Activated T-cell treated with anti-CD3 and anti-CD28 coated beads for 24 hours (primary cell): ENCODE results near the gene PTPRN2.
"Not testable (repeated sequence)": the region's sequence is repeated elsewhere in the genome, so short reads cannot be mapped to it uniquely, and the experiment has no call there.

Experiments used
- DNase-seq: peaks from one replicate; pipeline ENCODE4 v3.0.0-alpha.2; 2020; ENCODE audit warnings: low read depth

PTPRN2 gene

DNA sequence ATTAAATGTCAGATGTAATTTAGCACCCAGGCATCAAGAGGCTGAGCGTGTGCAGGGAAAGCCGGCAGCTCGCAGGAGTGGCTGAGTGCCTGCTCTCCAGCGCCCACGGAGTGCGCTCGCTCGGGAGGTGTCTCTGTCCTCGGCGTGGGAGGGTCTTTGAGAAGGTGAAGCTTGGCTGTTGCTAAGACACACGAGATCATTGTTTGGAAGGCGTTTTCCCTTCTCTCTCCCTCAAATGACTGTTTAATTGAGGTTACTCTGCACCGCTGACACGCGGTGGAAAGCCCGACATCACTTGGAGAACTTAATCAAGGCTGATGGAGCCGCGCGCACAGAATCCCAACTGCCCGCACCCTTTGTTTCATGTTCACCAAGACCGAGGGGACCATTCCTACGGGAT, 836.2 kb downstream of the PTPRN2 start:
- no peak for DNase-seq

DNA sequence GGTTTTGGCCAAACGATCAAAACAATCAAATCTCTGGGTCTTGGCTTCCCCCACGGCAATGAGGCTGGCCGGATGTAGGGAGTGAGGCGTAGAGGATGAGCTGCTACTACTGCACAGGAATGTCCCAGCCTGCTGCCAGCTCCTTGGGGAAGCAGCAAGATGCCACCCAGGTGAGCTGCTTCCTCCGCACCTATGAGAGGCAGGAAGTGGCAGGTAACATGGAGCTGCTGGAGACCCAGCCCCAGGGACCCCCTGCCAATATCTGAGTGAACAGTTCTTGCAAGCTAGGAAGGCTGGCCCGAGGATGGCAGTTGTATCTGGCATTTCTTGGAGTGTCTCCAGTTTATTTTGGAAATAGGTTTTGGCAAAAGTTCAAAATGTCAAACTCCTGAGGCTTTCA, 837.3 kb downstream of the PTPRN2 start:
- DNase-seq, result no peak

DNA sequence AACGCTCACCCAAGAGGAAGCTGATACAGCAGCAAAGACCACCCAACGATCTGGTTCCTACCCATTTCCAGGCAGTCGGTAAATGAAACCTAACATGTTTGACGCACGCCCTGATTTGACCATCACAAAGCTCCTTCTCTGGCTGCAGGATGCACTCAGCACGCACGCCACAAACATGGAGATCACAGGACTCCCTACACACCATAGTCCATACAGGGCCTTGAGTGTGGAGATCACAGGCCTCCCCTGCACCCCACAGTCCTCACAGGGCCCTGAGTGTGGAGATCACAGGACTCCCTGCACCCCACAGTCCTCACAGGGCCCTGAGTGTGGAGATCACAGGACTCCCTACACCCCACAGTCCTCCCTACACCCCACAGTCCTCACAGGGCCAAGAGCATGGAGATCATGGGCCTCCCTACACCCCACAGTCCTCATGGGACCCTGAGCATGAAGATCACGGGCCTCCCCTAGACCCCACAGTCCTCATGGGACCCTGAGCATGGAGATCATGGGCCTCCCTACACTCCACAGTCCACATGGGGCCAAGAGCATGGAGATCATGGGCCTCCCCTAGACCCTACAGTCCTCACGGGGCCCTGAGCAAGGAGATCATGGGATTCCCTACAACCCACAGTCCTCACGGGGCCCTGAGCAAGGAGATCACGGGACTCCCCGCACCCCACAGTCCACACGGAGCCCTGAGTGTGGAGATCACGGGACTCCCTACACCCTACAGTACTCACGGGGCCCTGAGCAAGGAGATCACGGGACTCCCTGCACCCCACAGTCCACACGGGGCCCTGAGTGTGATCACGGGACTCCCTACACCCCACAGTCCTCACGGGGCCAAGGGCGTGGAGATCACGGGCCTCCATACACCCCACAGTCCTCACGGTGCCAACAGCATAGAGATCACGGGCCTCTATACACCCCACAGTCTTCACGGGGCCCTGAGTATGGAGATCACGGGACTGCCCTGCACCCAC, 841.6 kb downstream of the PTPRN2 start:
- no peak for DNase-seq

DNA sequence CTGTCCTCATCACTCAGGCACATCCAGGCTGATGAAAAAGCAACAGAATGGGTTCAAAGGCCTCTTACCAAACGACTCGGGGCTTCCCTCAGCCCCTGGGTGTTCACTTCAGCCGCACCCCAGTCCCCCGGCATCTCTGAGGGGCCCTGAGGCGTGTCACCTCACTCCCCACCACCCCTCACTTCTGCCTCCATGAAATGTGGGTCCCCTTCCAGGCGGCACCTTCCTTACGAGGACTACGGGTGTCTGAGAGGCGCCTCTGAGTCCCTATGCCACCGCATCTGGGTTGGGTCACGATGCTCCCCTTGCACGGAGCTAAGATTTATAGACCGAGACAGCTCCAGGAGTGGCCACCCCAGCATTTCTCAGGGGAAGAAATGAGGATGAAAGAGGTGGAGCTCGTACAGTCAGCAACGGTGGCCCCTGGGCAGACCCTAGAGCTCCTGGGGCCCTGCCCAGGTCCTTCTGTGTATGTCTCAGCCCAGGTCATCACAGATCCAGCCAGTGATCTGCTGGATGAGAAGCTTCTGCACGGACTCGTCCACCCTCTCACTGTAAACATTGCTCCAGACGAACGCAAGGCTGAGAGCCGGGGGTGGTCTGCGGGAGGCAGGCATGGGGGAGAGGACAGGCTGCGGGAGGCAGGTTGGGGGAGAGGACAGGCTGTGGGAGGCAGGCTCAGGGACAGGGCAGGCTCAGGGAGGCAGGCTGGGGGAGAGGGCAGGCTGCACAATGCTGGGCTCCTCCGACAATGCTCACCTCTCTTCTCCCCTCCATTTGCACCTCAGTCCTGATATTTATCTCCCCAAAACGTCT, 842.6 kb downstream of the PTPRN2 start:
- no peak for DNase-seq

DNA sequence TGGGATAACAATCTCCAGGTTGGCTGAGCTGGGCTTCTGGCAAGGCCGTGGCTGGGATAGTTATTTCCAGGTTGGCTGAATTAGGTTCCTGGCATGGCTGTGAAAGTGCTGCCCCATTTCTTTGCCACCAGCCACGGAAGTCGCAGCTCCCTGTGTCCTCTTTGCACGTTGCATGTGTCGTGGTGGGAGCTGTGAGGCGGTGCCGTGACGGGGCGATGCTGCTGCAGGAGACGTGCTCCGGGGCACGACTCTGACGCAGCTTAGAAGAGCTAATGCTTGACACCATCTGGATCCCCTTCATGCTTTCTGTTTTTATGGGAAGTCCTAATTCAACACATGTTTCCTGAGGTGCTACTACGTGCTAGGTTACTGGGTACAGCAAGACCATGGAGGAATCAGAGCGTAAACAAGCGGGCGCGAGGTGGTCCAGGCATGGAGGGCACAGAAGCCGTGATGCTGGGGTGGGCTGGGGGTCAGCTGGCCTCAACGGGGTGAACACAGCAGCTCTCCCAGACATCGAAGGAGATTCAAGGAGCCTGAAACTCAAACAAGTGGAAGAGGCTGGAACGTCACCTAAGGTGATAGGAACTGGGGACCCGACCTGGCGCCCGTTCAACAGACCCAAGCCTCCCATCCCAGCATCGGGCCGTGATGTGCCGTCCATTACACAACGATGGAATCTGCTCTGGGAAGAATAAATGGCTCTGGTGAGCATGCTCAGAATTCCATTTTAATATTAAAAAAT, 843.7 kb downstream of the PTPRN2 start:
- no peak for DNase-seq

DNA sequence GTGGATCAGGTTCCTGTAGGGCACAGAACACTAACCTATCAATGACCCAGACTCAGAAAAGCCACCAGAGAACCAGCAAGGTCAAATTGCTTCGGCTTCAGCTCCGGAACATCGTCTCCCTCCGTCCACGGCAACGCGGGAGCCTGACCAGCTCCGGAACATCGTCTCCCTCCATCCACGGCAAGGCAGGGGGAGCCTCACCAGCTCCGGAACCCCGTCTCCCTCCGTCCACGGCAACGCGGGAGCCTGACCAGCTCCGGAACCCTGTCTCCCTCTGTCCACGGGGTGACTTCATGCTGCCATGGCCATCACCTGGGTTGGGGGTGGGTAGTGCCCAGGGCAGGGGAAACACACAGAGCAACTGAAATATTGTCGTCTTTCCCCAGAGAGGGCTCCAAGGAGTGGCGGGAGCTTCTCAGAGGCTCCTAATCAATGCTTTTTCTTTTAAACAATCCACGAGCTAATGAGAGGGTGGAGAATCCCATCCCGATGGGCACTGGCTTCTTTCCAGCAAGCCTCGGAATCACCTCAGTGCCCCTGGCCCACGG, 847.3 kb downstream of the PTPRN2 start:
- no peak for DNase-seq

DNA sequence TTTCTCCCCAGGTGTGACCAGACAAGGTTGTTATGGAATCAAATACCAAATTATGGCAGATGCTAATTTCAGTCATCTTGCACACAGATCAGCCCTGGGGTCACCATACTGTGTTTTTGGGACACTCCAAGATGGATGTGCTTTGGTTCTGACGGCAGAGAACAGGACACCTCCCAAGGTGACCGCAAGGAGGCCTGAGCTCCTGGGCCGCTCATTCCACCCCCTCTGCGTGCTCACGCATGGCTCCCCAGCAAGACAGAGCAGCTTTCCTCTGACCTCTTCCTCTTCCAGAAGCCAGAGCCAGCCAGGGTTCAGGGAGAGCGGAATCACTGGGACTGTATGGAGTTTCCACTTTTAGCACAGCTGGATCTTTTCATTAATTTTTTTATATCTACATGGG, 848.0 kb downstream of the PTPRN2 start:
- DNase-seq, result no peak

DNA sequence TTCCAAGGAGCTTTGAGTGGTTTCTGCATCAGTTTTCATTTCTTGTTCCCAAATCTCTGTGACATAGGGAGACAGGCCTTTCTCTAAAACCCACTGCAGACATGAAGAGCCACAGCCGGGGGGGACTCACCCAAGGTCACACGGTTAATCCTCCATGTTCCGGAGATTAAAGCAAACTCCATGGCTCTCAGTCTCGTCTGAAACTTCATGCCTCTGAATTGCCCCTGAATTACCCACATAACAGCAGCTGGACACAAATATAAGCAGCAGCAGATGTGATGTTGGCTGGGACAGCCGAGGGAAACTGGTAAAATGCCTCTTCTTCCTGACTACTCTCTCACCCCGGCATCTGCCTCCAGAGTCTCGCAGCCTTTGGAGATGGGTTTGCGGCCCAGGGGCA, 848.6 kb downstream of the PTPRN2 start:
- no peak for DNase-seq

DNA sequence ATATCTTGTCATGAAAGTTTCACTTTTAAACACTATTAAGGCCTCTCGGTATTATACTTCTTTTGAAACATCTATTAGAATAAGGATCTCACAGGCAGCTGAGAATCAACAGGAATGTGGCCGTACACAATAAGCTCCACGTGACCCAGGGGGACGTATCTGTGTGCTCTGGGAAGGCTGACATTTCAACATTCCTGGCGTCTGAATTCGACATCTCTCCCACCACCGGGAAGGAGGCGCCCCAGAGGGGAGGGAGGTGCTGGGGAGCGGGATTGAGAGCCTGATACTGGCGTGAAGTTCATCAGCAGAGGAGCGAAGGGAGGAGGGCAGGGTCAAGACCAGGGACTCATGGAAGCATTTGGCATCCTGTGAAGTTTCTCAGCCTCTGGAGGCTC, 849.6 kb downstream of the PTPRN2 start:
- DNase-seq, result no peak

DNA sequence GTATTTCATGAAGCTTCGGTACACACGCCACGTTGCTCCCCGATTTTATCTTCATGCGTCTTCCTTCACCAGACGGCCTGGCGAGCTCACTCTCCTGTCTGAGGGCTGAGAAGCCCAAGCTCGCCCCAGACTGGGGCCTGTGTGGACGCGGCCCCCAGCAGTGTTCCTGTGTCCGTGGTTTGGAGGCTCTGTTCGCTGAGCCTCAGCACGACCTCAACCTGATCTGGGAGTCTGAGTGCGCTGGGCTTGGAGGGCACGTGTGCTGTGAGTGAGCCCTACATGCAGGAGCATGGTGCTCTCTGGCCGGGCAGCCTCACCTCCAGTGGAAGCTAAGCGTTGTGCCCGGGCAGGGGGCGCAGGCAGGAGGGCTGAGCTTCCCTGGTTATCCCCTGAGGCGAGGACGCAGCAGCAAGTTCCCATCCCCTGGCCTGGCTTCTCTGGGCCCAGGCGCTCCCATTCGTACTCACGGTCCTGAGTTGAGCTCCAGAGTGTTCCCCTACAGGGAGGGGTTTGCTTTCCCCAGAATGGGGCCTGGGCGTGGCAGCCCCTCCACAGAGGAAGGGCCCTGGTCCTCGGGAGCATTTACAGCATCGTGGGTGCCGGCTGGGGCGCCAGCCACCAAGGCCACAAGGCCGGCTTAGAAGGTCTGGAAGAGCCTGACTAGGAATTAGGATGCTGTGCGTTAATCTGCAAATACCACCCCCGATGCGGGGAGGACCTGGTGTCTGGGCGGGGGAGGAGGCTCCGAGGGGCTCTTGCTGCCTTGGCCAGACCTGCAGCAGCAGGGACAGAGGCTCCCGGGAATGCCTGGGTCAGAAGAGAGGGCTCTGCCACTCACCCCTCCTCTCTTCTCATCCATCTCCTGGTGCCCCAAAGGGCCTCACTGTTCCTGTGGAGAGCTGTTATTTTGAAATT, 850.2 kb downstream of the PTPRN2 start:
- no peak for DNase-seq

DNA sequence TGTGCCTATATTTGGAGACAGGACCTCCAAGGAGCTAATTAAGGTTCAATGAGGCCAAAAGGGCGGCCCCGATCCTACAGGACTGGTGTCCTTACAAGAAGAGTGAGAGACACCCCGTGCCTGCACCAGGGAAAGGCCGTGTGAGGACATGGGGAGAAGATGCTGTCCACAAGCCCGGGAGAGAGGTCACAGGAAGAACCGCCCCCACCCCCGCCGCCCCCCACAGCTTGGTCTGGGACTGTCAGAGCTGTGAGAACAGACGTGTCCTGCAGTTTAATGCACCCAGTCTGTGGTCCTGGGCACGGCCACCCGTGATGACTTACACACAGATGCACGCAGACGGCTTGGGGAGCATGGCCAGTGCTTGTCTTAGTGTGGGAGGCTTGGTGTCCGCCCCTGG, 851.3 kb downstream of the PTPRN2 start:
- DNase-seq, result no peak

DNA sequence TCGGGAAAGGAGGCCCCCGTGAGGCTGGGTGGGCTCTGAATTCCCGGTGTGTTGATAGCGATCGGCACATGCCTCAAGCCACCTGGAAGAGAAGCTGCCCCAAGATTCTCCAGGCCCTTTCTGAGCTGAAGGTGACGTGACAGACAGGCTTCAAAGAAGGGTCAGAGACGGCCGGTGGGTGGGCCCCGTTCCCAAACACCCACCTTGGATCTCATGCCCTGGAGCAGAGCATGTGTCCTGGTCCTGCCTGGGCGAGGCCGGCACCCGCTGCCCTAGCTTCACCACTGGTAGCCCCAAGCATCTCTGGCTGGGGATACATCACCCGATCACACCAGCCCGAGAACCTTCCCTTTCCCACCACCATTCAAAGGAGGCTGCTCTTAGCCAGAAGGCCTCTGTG, 851.8 kb downstream of the PTPRN2 start:
- DNase-seq, result no peak

DNA sequence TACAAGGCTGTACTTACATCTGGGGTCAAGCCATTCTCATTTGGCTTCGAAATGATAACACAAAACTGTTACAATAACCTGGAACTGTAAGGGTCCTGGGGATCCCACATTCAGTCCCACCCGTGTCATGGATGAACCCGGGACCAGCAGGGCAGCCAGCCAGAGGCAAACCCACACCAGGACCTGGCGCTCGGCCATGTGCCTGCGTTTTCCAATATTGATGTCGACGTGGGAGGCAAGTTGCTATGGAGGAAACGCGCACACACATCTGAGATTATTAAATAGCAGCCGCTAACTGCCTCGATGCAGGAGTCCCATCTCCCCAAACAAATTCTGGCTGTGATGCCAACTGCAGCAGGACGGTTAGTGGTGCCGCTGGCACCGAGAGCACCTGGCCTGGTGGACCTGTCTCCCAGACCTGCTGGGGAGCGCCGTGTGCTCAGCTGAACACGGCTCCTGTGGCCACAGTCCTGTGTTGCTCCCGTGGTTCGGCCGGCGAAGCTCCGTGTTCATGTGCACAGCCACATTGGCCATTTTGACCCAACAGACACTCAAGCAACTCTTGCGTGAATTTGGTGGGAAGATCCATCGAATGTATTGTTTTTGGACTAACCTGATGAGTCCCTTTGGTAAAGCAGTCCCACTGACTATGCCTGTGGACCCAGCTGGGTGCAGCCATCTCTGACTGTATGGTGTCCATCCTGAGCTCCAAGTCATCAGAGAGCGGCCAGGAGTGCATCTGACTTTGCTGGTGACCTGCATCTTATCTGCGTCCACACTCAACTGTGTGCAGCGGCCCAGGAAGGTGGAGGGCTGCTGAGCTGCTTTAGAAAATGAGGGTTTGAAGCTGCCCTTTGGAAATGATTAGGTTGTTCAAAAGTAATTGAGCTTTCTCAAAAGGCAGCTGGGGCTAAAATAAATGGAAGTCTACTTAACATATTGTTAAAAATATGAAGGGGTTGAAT, 852.7 kb downstream of the PTPRN2 start:
- no peak for DNase-seq

DNA sequence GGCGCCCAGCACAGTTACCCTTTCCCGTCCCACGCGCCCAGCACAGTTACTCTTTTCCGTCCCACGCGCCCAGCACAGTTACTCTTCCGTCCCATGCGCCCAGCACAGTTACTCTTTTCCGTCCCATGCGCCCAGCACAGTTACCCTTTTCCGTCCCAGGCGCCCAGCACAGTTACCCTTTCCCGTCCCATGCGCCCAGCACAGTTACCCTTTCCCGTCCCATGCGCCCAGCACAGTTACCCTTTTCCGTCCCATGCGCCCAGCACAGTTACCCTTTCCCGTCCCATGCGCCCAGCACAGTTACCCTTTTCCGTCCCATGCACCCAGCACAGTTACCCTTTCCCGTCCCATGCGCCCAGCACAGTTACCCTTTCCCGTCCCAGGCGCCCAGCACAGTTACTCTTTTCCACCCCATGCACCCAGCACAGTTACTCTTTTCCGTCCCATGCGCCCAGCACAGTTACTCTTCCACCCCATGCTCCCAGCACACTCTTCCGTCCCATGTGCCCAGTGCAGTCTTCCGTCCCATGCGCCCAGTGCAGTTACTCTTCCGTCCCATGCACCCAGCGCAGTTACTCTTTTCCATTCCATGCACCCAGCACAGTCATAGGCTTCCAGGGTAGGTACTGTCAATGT, 853.7 kb downstream of the PTPRN2 start:
- DNase-seq, result not testable (repeated sequence)

DNA sequence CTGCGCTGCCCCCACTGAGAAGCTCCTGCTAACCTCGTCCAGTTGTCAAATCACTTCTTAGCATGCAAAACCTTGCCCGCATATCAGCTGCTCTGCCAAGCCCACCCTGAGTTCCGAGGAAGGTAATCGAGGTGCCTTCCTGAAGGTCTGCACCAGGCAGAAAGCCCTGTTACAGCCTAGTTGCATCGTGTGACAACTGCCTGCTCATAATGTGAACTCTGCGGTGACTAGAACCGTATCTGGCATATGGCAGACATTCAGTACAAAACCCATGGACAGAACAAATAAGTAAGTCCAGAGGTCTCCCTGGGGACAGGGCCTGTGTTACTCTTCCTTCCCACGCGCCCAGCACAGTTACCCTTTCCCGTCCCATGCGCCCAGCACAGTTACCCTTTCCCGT, 856.5 kb downstream of the PTPRN2 start:
- DNase-seq, result no peak

DNA sequence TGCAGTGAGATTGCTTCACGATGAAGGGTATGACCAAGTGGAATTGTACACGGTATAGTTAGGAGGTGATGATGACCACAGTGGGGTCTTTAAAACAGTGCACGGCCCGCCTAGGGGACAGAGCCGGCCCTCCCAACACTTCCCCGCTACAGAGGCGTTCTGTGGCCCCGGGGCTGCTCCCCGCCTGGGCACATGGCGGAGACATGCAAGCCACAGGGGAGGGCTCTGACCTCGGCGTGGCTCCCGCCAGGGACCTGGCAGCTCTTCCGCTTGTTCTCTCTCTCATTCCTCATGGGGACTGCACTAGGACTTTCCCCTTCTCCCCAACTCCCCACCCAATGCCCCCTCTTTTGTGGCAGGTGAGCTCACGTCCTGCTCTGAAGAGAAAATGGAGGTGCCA, 857.0 kb downstream of the PTPRN2 start:
- DNase-seq, result no peak

DNA sequence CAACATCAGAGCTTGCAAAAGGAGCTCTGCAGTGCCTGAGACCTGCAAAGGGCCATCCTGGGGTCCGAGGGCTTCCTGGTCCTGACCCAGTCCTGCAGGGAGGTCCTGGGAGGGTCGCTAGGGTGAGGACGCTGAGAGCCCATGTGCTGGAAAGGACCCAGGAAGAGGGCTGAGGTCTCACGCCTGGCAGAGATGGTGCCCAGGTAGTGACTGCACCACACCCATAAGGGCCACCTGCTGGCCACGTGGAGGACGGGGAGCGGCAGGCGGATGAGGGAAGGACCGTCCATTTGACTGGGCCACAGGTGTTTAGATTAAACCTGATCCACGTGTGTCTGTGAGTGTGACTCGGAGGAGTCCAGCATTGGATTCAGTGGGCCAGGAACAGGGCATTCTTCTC, 858.1 kb downstream of the PTPRN2 start:
- no peak for DNase-seq

DNA sequence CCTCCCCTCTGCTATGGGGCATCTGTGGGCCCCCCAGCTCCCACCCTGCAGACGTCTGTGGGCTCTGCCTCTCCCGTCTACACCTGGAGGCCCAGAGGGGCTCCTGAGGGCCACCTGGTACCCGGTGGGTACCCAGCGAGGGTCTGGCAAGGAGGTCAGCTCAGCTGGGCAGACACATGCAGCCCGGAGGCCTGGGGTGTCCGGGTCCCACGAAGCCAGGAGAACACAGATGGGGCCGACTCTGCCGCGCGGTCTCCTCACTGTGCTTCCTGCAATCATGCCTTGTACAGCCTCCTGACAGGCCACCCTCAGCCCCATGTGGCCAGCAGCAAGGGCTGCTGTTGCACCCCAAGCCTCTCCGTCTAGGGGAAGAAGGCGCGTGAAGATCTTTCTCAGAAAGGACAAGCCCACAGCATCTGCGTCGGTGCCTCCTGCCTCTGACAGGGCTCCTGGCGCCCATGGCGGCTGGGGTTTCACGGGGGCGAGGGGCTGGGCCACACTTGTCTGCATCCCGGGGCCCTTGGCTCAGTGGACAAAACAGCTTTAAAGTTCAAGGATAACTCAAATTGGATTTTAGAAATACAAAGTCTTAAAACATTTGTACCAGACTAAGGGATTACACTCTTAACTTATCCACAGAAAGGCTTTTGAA, 859.5 kb downstream of the PTPRN2 start:
- no peak for DNase-seq

DNA sequence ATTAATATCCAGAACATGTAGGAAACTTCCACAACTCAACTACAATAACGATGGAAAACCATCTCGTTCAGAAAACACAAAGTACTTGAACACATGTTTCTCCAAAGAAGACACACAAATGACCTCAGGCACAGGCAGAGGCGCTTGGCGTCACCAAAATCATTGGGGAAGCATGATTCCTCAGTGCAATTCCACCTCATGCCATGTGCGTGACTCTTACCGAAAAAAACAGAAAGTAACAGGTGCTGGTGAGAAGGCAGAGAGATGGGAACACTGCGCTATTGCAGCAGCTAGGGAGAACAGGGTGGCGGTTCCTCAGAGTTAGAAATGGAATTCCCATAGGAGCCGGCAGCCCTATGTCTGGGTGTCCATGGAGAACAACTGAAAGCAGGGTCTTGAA, 860.9 kb downstream of the PTPRN2 start:
- no peak for DNase-seq
